Activated T-helper 2 cell treated with anti-CD3 and anti-CD28 coated beads, Interferon-gamma antibody, Interleukin-2, Interleukin-4, amounts not matched to agents 10 μg/mL and 5 μg/mL and 100 μg/mL, durations not matched to agents 14 hours and 24 hours and 36 hours (primary cell): ENCODE data around the gene KCTD16. TPM values are rescaled to one million over a fixed set of nuclear protein-coding genes. Genes with fewer than 3 reads are reported as not detected.

ENCODE experiments used
- DNase-seq: peaks from one replicate; pipeline ENCODE4 v3.0.0; 2021; ENCODE audit warnings: low spot score
- H3K27ac Mint-ChIP-seq: one replicate; pipeline ENCODE4 v1.8.0; 2021; ENCODE audit warnings: mixed read lengths
- H3K27me3 Mint-ChIP-seq: one replicate; pipeline ENCODE4 v1.8.0; 2021; ENCODE audit warnings: low read depth, mixed read lengths
- H3K36me3 Mint-ChIP-seq: one replicate; pipeline ENCODE4 v1.8.0; 2021; ENCODE audit warnings: low read depth, mixed read lengths
- H3K4me1 Mint-ChIP-seq: one replicate; pipeline ENCODE4 v1.8.0; 2021; ENCODE audit warnings: low read depth, mixed read lengths
- H3K4me3 Mint-ChIP-seq: one replicate; pipeline ENCODE4 v1.8.0; 2021; ENCODE audit warnings: low read depth, mild to moderate bottlenecking, moderate library complexity, mixed read lengths
- H3K9me3 Mint-ChIP-seq: one replicate; pipeline ENCODE4 v1.8.0; 2021; ENCODE audit warnings: mixed read lengths
- intact Hi-C: fragments of 100-400 bp; cut with micrococcal nuclease; formaldehyde crosslinking; loops from one replicate; pipeline ENCODE4 v1.15.1; 2023
- total RNA-seq: library from RNA; stranded (reverse); gene quantifications from 2 replicates; pipeline ENCODE4 v1.2.3, GENCODE V29; 2022

Gene KCTD16
- total RNA-seq, 1 donor from 2014 or later = not detected

DNA sequence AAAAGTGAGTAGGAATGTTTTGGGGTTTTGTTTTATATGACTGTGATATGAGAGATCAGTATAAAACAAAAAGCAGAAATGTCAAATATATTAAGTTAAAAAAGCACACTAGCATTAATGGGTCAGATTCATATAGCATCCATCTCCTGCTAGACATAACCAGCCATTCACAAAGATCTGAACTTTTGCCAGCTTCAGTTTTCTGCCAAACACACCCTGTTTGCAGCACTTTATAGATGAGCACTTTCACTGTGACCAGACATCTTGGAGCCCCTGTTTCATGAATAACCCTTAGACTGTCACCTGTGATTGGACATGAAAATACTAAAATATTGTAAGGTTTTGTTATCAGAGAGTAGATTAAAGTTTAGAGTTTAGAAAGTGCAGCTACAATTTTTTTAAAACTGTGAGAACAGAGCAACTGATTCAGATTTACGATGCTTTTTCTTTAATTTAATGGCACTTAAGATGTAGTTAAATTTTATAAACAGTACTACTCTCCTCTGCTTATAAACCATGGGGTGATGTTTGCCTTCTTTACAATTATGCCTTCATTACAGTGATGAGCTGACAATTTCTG lies 142.6 kb downstream of the KCTD16 start:
- no peak overlapping the region for H3K27ac Mint-ChIP-seq

GRCh38 chr5:144315026-144315425 lies 144.4 kb downstream of the KCTD16 start:
- Mint-ChIP-seq H3K4me3 (no peak overlapping the region), H3K36me3 (no peaks in the 10 kb centered on the region), H3K9me3 (no peaks in the 10 kb centered on the region), H3K27me3 (no peaks in the 10 kb centered on the region), H3K4me1 (no peaks in the 10 kb centered on the region), H3K27ac (no peak overlapping the region)
- no peak for DNase-seq
- intact Hi-C loops = no loop called here

More for the DNA sequence above, 142.6 kb downstream of the KCTD16 start:
- Mint-ChIP-seq H3K4me3 (no peak overlapping the region), H3K36me3 (no peaks in the 10 kb centered on the region), H3K9me3 (no peaks in the 10 kb centered on the region), H3K27me3 (no peaks in the 10 kb centered on the region), H3K4me1 (no peaks in the 10 kb centered on the region)
- no peak for DNase-seq
- intact Hi-C loops = no loop called here

GRCh38 chr5:144315994-144316634 lies 145.4 kb downstream of the KCTD16 start:
- Mint-ChIP-seq H3K9me3 (no peaks in the 10 kb centered on the region), H3K4me1 (no peaks in the 10 kb centered on the region), H3K27me3 (no peaks in the 10 kb centered on the region), H3K27ac (no peak overlapping the region), H3K36me3 (no peaks in the 10 kb centered on the region), H3K4me3 (no peak overlapping the region)
- intact Hi-C loops = no loop called here
- no peak for DNase-seq

GRCh38 chr5:144318011-144318410 lies 147.3 kb downstream of the KCTD16 start:
- no peak for DNase-seq
- intact Hi-C loops = no loop called here
- H3K9me3 Mint-ChIP-seq = no peaks in the 10 kb centered on the region
- no peaks in the 10 kb centered on the region for H3K36me3 Mint-ChIP-seq
- H3K4me1 Mint-ChIP-seq = no peaks in the 10 kb centered on the region
- no peak overlapping the region for H3K27ac Mint-ChIP-seq
- no peak overlapping the region for H3K4me3 Mint-ChIP-seq
- H3K27me3 Mint-ChIP-seq = no peaks in the 10 kb centered on the region

DNA sequence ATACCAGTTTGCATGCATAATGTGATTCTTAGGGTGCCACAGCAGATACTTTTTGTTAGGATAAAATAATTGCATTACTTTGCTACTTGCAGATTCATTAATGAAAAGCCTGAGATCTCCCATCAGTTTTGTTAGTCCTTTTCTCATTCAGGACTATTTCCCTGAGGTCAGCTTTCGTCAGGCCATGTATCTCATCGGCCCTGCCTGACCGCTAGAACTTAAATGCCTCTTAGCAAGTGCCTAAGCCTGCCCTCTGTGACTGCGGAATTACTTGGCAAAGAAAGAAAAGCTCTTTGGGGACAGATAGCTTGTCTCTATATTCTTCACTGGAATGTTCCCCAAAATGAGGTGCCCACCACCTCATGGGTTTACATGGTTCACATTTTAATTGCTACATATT lies 147.8 kb downstream of the KCTD16 start:
- no peaks in the 10 kb centered on the region for H3K4me1 Mint-ChIP-seq
- H3K9me3 Mint-ChIP-seq = no peaks in the 10 kb centered on the region
- H3K27me3 Mint-ChIP-seq = no peaks in the 10 kb centered on the region
- no peak for DNase-seq
- no peak overlapping the region for H3K27ac Mint-ChIP-seq
- no peaks in the 10 kb centered on the region for H3K36me3 Mint-ChIP-seq
- intact Hi-C loops = no loop called here
- H3K4me3 Mint-ChIP-seq = no peak overlapping the region

- Mint-ChIP-seq H3K4me1 (no peaks in the 10 kb centered on the region), H3K36me3 (no peaks in the 10 kb centered on the region), H3K27ac (no peak overlapping the region), H3K9me3 (no peaks in the 10 kb centered on the region), H3K27me3 (no peaks in the 10 kb centered on the region), H3K4me3 (no peak overlapping the region)
- DNase-seq = no peak
- intact Hi-C loops = no loop called here
Observed at GRCh38 chr5:144323181-144323580, 152.5 kb downstream of the KCTD16 start.

DNA sequence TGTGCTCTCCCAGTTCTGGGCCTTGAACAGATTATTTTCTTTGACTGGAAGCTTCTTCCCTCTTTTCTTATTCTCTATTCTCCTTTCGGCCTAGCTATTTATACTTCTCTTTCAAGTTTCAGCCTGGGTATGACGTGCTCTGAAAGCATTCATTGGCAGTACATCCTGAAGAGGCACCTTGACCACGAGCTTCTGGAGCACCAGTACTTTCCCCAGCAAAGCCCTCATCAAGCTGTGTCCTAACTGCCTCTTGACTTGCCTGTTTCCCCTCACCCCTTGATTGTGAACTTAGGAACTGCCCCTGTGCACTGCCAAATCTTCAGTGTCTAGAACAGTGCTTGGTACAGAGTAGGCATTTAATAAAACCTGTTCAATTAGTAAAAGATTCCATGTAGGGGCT lies 154.9 kb downstream of the KCTD16 start:
- no peak overlapping the region for H3K27ac Mint-ChIP-seq
- H3K9me3 Mint-ChIP-seq = no peaks in the 10 kb centered on the region

DNA sequence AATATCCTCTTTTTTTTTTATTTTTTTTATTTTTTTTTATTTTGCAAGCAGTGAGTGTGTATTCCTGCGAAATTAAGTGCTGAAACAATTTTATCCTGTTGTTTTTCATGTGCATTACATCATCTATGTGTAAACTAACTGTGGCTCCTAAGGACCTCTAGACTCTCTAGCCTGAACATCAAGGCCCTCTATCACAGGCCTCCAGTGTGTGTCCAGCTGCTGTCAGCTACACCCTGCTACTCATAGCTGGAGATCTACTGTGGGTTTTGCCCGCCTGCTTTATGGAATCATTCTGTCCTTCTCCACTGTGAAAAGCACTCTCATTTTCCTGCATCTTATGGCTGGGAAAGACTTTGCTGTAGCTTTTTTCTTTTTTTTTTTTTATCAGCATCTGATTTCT lies 157.8 kb downstream of the KCTD16 start:
- Mint-ChIP-seq H3K4me1 (no peaks in the 10 kb centered on the region), H3K9me3 (no peaks in the 10 kb centered on the region), H3K4me3 (no peak overlapping the region), H3K27me3 (no peaks in the 10 kb centered on the region), H3K27ac (no peak overlapping the region), H3K36me3 (no peaks in the 10 kb centered on the region)
- DNase-seq = no peak
- intact Hi-C loops = no loop called here

More for the DNA sequence above, 154.9 kb downstream of the KCTD16 start:
- no peaks in the 10 kb centered on the region for H3K27me3 Mint-ChIP-seq
- H3K4me1 Mint-ChIP-seq = no peaks in the 10 kb centered on the region
- H3K4me3 Mint-ChIP-seq = no peak overlapping the region
- DNase-seq = no peak
- intact Hi-C loops = no loop called here
- H3K36me3 Mint-ChIP-seq = no peaks in the 10 kb centered on the region

- no peak for DNase-seq
- Mint-ChIP-seq H3K4me1 (no peaks in the 10 kb centered on the region), H3K9me3 (no peaks in the 10 kb centered on the region), H3K4me3 (no peak overlapping the region), H3K27ac (no peak overlapping the region), H3K27me3 (no peaks in the 10 kb centered on the region), H3K36me3 (no peaks in the 10 kb centered on the region)
- intact Hi-C loops = no loop called here
Observed at GRCh38 chr5:144328980-144329379, 158.3 kb downstream of the KCTD16 start.

GRCh38 chr5:144329681-144330080 lies 159.0 kb downstream of the KCTD16 start:
- no peaks in the 10 kb centered on the region for H3K9me3 Mint-ChIP-seq
- intact Hi-C loops = no loop called here
- H3K4me3 Mint-ChIP-seq = no peak overlapping the region
- H3K27me3 Mint-ChIP-seq = no peaks in the 10 kb centered on the region
- no peak overlapping the region for H3K27ac Mint-ChIP-seq
- no peak for DNase-seq
- no peaks in the 10 kb centered on the region for H3K36me3 Mint-ChIP-seq
- H3K4me1 Mint-ChIP-seq = no peaks in the 10 kb centered on the region

GRCh38 chr5:144331361-144331760 lies 160.7 kb downstream of the KCTD16 start:
- H3K27ac Mint-ChIP-seq = no peak overlapping the region
- H3K4me1 Mint-ChIP-seq = no peaks in the 10 kb centered on the region
- intact Hi-C loops = no loop called here
- DNase-seq = no peak
- no peaks in the 10 kb centered on the region for H3K36me3 Mint-ChIP-seq
- H3K27me3 Mint-ChIP-seq = no peaks in the 10 kb centered on the region
- H3K9me3 Mint-ChIP-seq = no peaks in the 10 kb centered on the region
- no peak overlapping the region for H3K4me3 Mint-ChIP-seq

DNA sequence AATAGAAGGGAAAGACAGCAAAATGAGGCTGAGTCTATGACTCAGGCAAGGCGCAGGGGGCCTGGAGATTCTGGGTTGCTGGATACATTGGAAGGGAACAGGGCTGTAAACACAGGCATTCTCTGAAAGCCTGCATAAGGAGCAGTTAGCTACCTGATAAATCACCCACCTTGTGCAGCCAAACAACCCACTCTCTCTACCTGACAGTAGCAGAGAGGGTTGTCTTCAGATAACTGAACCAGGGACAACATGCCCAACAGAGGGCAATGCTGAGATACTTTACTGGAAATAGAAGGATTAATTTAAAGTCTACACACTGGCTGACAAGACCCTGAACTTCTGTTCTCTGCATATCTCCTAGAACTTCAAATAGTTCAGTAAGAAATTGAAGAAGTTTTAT lies 161.6 kb downstream of the KCTD16 start:
- Mint-ChIP-seq H3K27ac (no peak overlapping the region), H3K4me1 (no peaks in the 10 kb centered on the region), H3K27me3 (no peaks in the 10 kb centered on the region), H3K9me3 (no peaks in the 10 kb centered on the region), H3K36me3 (no peaks in the 10 kb centered on the region), H3K4me3 (no peak overlapping the region)
- DNase-seq = no peak
- intact Hi-C loops = no loop called here

GRCh38 chr5:144333336-144333920 lies 162.8 kb downstream of the KCTD16 start:
- intact Hi-C loops = no loop called here
- Mint-ChIP-seq H3K27ac (no peak overlapping the region), H3K4me3 (no peak overlapping the region), H3K4me1 (no peaks in the 10 kb centered on the region), H3K9me3 (no peaks in the 10 kb centered on the region), H3K27me3 (no peaks in the 10 kb centered on the region), H3K36me3 (no peaks in the 10 kb centered on the region)
- no peak for DNase-seq
